Stimulated activated CD4-positive, alpha-beta T cell treated with anti-CD3 and anti-CD28 coated beads, TNF-alpha, amount 100 ng/mL, for 24 hours (primary cell): ENCODE data around the gene BMERB1.

Experiments used
- DNase-seq, 3 experiments: peaks; one replicate each; pipeline ENCODE4 v3.0.0-alpha.2; 2020; ENCODE audit warnings: low read depth in 3 of 3

The BMERB1 gene

DNA sequence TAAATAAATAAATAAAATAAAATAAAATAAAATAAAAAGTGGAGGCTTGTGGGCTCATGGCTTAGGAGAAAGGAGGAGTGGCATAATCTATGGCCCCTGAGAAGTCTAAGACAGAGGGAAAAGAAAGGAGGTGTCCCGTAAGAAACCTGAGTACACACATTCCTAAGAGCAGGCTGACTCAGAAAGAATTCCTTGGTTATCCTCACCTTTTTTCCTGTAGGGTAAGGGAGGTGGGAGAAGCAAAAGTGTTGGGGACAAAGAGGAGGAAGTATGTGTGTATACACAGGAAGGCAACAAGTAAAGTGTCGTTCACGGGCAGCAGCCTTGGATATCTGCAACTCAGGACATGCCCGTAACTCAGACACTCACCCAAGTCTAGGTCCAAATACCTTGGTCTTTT lies 179.3 kb downstream of the BMERB1 start:
- no peak for DNase-seq

- no peak for DNase-seq
Observed at GRCh38 chr16:15616012-15616411, 181.6 kb downstream of the BMERB1 start.

DNA sequence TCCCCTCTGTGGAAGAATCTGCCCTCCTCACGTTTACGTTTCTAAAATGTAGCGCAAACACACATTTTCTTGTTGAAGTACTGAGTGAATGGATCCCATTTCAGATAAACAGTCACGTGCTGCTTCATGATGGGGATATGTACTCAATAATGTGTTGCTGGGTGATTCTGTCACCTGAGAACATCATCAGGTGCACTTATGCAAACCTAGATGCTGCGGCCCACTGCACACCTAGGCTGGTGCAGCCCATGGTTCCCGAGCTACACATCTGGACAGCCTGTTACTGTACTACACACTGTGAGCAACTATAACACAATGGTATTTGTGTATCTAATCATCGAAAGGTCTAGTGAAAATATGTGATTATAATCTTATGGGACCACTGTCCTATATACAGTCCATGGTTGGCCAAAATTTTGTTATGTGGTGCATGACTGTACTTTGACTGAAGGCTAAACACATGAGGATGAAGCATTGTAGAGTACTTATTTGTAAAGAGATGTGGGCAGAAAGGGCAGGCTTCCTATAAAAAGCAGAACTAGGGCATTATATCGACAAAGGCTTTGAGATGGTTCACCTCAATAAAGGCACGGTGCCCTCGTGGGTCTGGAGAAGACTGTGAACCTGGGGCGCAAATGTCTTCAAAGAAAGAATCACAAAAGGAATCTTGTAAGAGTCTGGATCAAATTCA lies 182.2 kb downstream of the BMERB1 start:
- DNase-seq, result no peak

- DNase-seq, result no peak
Observed at GRCh38 chr16:15617901-15618300, 183.5 kb downstream of the BMERB1 start.

DNA sequence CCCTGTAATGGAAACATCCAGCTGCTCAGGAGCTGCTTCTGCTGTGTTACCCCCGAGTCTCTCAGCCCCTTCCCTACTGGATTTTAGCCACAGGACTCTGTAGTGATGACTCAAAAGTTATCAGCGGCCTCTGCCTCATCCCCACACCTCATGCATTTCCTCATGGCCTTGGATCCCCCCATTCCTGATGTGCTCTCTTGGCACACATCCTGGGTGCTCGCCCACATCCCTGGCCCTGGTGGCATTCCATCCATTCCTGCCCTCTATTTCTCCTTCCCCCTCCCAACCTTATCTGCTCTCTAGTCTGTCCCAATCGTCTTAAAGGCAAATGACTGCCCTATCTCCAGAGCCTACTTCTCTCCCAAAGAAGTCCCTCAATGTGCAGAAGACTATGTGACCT lies 184.0 kb downstream of the BMERB1 start:
- DNase-seq, result no peak

- DNase-seq, result no peak
Observed at GRCh38 chr16:15620611-15621195, 186.3 kb downstream of the BMERB1 start.

DNA sequence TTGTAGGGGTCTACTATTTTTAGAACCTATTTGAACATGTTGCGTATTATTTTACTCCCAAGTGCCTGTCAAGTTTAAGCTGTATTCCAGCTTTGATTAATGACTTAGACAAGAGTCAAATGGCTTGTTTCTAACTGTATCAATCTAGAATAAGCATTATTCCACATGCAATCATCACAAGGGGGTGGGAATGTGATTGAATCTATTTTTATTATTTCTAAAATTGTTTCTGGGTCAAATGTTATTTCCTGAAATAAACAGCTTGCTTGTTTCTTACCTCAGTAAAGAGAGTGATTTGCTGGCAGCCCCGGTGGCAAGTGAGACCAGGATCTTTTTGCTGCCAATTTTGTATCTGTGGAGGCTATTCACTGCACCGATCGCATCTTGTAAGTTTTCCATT lies 187.1 kb downstream of the BMERB1 start:
- DNase-seq, result no peak

GRCh38 chr16:15621889-15622288 lies 187.5 kb downstream of the BMERB1 start:
- no peak for DNase-seq

- DNase-seq, result no peak
Observed at GRCh38 chr16:15631730-15632409, 197.5 kb downstream of the BMERB1 start.

DNA sequence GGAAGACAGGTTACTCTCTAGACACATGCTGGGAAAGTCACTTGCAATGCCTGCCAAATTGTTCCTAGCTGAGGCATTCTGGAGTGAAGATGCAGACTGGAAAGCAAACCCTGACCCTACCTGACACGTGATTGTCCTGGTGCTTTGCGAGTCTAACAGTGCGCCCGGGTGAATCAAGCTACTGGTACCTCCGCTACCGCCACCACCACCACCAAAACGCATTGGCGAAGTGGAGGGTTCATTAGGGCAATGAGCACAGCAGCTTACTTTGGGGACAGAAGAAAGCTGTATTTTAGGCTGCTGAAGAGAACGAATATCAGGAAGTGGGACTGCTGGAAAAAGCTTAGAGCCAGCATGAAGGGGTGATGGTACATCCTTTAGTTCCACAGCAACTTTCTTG lies 201.5 kb downstream of the BMERB1 start:
- no peak for DNase-seq

GRCh38 chr16:15636392-15636873 lies 202.0 kb downstream of the BMERB1 start:
- no peak for DNase-seq
